ENCODE results near the gene JAK1. TPM values are rescaled to one million over a fixed set of nuclear protein-coding genes. Genes with fewer than 3 reads are reported as not detected.

Gene JAK1
- total and polyA plus RNA-seq, 10 of the 15 experiments (the other 5 are each of a cell fraction or from before 2014, with no cell fraction given) = 9.6 to 45.5 (median 35.7) TPM

DNA sequence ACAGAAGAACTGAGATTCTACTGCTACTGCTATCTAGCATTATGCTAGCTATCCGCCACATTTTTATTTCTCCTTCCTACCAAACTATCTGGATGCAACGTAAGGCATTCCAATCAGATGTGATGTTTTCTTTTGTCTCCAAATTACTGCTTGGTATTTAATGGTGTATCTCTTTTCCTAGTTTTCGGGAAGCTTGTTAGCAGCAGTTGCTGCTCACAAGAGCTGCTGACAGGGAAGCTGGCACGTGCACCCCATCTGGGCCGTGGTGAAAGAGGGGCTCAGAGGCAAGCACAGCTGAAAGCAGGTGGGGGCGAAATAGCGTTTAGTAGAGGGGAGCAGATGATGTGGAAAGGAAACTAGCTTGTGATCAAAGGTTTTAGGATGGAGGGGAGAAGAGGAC lies 57.3 kb downstream of the JAK1 start:
- POLR2A ChIA-PET = no interaction called here
- H3K9me3 ChIP-seq (replicated peaks; ENCODE audit: control insufficient read depth, insufficient read depth, low read length) = no peaks in the 10 kb centered on the region
- H3K4me2 ChIP-seq (ENCODE audit: control insufficient read depth, insufficient read depth) = no peak overlapping the region
- no peak overlapping the region for H3K4me3 ChIP-seq
- H4K20me1 ChIP-seq (ENCODE audit: control insufficient read depth, insufficient read depth) = no peaks in the 10 kb centered on the region; the same call in 1 of the 2 replicates
- RAD21 ChIA-PET (ENCODE audit: unreplicated experiment) = no interaction called here
- no peak for DNase-seq (ENCODE audit: low read depth, low spot score)
- CTCF ChIA-PET = no interaction called here
- no peak for ATAC-seq
- FAIRE-seq = no peak
- peaks cover 2% of the 10 kb centered on the region for H3K79me2 ChIP-seq (ENCODE audit: control insufficient read depth, insufficient read depth, low read length)
- in situ Hi-C loops (cut with MboI) = no loop called here
- no peaks in the 10 kb centered on the region for H3K27me3 ChIP-seq (replicated peaks in 1 of 2; ENCODE audit: control insufficient read depth in 2 of 2, insufficient read depth in 2 of 2, low read length in 1 of 2)
- no TSS peak for BruUV-seq (replicated peaks)
- WGBS (ENCODE audit: insufficient coverage, insufficient replicate concordance, low lambda C conversion rate, missing lambda C conversion rate) = 61% methylated on average over 7 of the region's 7 CpGs
- SMC1A ChIA-PET (ENCODE audit: uncharacterized antibody, unreplicated experiment) = interaction anchor here (0.7 to 1.2 kb wide), 4 partner anchors 11 to 31 kb away, joined by 3 to 6 read pairs (median 4); no protein-coding TSS in a partner anchor
- H2AFZ ChIP-seq (ENCODE audit: control insufficient read depth, low read depth, low read length) = no peak overlapping the region
- TF ChIP-seq HSF1 (IDR thresholded peaks at IDR 0.05; ENCODE audit: low read depth, low read length) (no peak), MYB (IDR thresholded peaks at IDR 0.05; ENCODE audit: borderline replicate concordance, low read depth, low read length) (no peak), RB1 (IDR thresholded peaks at IDR 0.05; ENCODE audit: borderline replicate concordance) (no peak), IKZF1 (conservative IDR thresholded peaks at IDR 0.05) (no peak), IKZF2 (IDR thresholded peaks at IDR 0.05) (no peak), SP1 (IDR thresholded peaks at IDR 0.05; ENCODE audit: low read depth, low read length) (no peak), TCF12 (IDR thresholded peaks at IDR 0.05; ENCODE audit: low read depth, low read length) (no peak), BMI1 (IDR thresholded peaks at IDR 0.05; ENCODE audit: borderline replicate concordance) (no peak), NR2C2 (IDR thresholded peaks at IDR 0.05; ENCODE audit: borderline replicate concordance, control insufficient read depth, insufficient read length, low read depth) (no peak), FOXM1 (IDR thresholded peaks at IDR 0.05; ENCODE audit: low read depth, low read length) (no peak), MXI1 (IDR thresholded peaks at IDR 0.05; ENCODE audit: low read depth, low read length) (no peak), BCL11A (IDR thresholded peaks at IDR 0.05; ENCODE audit: low read depth, low read length) (no peak), RAD21 (IDR thresholded peaks at IDR 0.05; ENCODE audit: insufficient read depth, low read depth, low read length) (no peak), CHD1 (IDR thresholded peaks at IDR 0.05; ENCODE audit: low read depth, low read length) (no peak), ELK1 (IDR thresholded peaks at IDR 0.05; ENCODE audit: low read depth, low read length) (no peak)
- TF ChIP-seq, protein P1, sequence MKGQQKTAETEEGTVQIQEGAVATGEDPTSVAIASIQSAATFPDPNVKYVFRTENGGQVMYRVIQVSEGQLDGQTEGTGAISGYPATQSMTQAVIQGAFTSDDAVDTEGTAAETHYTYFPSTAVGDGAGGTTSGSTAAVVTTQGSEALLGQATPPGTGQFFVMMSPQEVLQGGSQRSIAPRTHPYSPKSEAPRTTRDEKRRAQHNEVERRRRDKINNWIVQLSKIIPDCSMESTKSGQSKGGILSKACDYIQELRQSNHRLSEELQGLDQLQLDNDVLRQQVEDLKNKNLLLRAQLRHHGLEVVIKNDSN (IDR thresholded peaks at IDR 0.05; ENCODE audit: borderline replicate concordance, extremely low read length, insufficient read depth, low read depth, low read length) = no peak
- TF ChIP-seq, protein P2, sequence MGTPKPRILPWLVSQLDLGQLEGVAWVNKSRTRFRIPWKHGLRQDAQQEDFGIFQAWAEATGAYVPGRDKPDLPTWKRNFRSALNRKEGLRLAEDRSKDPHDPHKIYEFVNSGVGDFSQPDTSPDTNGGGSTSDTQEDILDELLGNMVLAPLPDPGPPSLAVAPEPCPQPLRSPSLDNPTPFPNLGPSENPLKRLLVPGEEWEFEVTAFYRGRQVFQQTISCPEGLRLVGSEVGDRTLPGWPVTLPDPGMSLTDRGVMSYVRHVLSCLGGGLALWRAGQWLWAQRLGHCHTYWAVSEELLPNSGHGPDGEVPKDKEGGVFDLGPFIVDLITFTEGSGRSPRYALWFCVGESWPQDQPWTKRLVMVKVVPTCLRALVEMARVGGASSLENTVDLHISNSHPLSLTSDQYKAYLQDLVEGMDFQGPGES (IDR thresholded peaks at IDR 0.05) = no peak
- no peak overlapping the region for H3K27ac ChIP-seq (ENCODE audit: control insufficient read depth, insufficient read depth)
- no peak overlapping the region for H3K9ac ChIP-seq (ENCODE audit: control insufficient read depth, insufficient read depth, low read length)
- no peaks in the 10 kb centered on the region for H3K36me3 ChIP-seq (ENCODE audit: control insufficient read depth in 2 of 2, insufficient read depth in 2 of 2, low read length in 1 of 2)
- intact Hi-C loops (cut with micrococcal nuclease; ENCODE audit: unreplicated experiment) = no loop called here
- 0 out of 2 replicates have a peak, but pooled peaks cover 5% of the 10 kb centered on the region for H3K4me1 ChIP-seq (ENCODE audit: control insufficient read depth, insufficient read depth, low read length)
